ENCODE results near the gene TRIP12. TPM values are rescaled to one million over a fixed set of nuclear protein-coding genes. Genes with fewer than 3 reads are reported as not detected.
"Not testable (repeated sequence)": the region's sequence is repeated elsewhere in the genome, so short reads cannot be mapped to it uniquely, and the experiment has no call there.

Gene TRIP12
- total RNA-seq, 4 donors from 2014 or later: 178 to 256 (median 193) TPM

- DNase-seq (ENCODE audit: low spot score) (no peak), ATAC-seq (ENCODE audit: low FRiP score) (no peak)
- TF ChIP-seq CTCF (IDR thresholded peaks at IDR 0.05): no peak
Measured at GRCh38 chr2:229779650-229780049, 142.2 kb downstream of the TRIP12 start.

- ATAC-seq (ENCODE audit: low FRiP score) (no peak), DNase-seq (ENCODE audit: low spot score) (no peak)
- no peak for TF ChIP-seq CTCF (IDR thresholded peaks at IDR 0.05)
Measured at GRCh38 chr2:229777716-229778115, 144.1 kb downstream of the TRIP12 start.

- ATAC-seq (ENCODE audit: low FRiP score) (no peak), DNase-seq (ENCODE audit: low spot score) (no peak)
- no peak for TF ChIP-seq CTCF (IDR thresholded peaks at IDR 0.05)
Measured at GRCh38 chr2:229775614-229776313, 146.0 kb downstream of the TRIP12 start.

- TF ChIP-seq CTCF (IDR thresholded peaks at IDR 0.05): no peak
- DNase-seq (ENCODE audit: low spot score): no peak
- ATAC-seq (ENCODE audit: low FRiP score): no peak
Measured at GRCh38 chr2:229774237-229774636, 147.6 kb downstream of the TRIP12 start.

- ATAC-seq (ENCODE audit: low FRiP score): no peak
- no peak for DNase-seq (ENCODE audit: low spot score)
- TF ChIP-seq CTCF (IDR thresholded peaks at IDR 0.05): no peak
Measured at GRCh38 chr2:229768235-229768634, 153.6 kb downstream of the TRIP12 start.

GRCh38 chr2:229765721-229766120 lies 156.1 kb downstream of the TRIP12 start:
- ATAC-seq (ENCODE audit: low FRiP score) (no peak), DNase-seq (ENCODE audit: low spot score) (no peak)
- TF ChIP-seq CTCF (IDR thresholded peaks at IDR 0.05): no peak

GRCh38 chr2:229761663-229762062 lies 160.1 kb downstream of the TRIP12 start:
- ATAC-seq (ENCODE audit: low FRiP score): no peak

GRCh38 chr2:229757462-229757861 lies 164.3 kb downstream of the TRIP12 start:
- ATAC-seq (ENCODE audit: low FRiP score): not testable (repeated sequence)

More at GRCh38 chr2:229761663-229762062, 160.1 kb downstream of the TRIP12 start:
- no peak for TF ChIP-seq CTCF (IDR thresholded peaks at IDR 0.05)
- DNase-seq (ENCODE audit: low spot score): no peak

More at GRCh38 chr2:229757462-229757861, 164.3 kb downstream of the TRIP12 start:
- DNase-seq (ENCODE audit: low spot score): not testable (repeated sequence)
